ENCODE measurements around the gene RIPOR3. TPM values are rescaled to one million over a fixed set of nuclear protein-coding genes. Genes with fewer than 3 reads are reported as not detected.

The RIPOR3 gene, protein sequence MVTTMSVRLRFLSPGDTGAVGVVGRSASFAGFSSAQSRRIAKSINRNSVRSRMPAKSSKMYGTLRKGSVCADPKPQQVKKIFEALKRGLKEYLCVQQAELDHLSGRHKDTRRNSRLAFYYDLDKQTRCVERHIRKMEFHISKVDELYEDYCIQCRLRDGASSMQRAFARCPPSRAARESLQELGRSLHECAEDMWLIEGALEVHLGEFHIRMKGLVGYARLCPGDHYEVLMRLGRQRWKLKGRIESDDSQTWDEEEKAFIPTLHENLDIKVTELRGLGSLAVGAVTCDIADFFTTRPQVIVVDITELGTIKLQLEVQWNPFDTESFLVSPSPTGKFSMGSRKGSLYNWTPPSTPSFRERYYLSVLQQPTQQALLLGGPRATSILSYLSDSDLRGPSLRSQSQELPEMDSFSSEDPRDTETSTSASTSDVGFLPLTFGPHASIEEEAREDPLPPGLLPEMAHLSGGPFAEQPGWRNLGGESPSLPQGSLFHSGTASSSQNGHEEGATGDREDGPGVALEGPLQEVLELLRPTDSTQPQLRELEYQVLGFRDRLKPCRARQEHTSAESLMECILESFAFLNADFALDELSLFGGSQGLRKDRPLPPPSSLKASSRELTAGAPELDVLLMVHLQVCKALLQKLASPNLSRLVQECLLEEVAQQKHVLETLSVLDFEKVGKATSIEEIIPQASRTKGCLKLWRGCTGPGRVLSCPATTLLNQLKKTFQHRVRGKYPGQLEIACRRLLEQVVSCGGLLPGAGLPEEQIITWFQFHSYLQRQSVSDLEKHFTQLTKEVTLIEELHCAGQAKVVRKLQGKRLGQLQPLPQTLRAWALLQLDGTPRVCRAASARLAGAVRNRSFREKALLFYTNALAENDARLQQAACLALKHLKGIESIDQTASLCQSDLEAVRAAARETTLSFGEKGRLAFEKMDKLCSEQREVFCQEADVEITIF
- total RNA-seq: 10 to 100 TPM in 1 of 8 experiments, 1 to 10 TPM in 7; 1.0 to 13.0 (median 2.8) TPM

GRCh38 chr20:50690650-50691572, at the start of gene RIPOR3:
Gene RIPOR3 (minus strand): TSS chr20:50691542. CDS start chr20:50691128, 414 bp downstream.
- in situ Hi-C loops (cut with MboI; ENCODE audit: low pct_unique_long_range_greater_than_20kb in 2 of 9, low sequenced_read_pairs in 9 of 9, unreplicated experiment in 9 of 9): no loop called here
- Histone ChIP-seq H3K4me1 (replicated peaks in 1 of 2) (peaks cover 27 to 42% of the 10 kb centered on the region in 2 donors), H3K4me3 (peak within 1 kb of the TSS in 4 of 5 donors; percentile 4 to 28 (median 21)), H3K27ac (peak within 1 kb of the TSS in 1 of 2 donors; percentile 66)
- peak; percentile 15 to 63 (median 56) for ATAC-seq (replicated peaks in 6 of 8)
- WGBS, 10 experiments: 3 to 47% (median 30%) methylated on average over 2 to 13 of the region's 42 CpGs; no CpG with 5 or more reads in 2 of the 10 experiments

DNA sequence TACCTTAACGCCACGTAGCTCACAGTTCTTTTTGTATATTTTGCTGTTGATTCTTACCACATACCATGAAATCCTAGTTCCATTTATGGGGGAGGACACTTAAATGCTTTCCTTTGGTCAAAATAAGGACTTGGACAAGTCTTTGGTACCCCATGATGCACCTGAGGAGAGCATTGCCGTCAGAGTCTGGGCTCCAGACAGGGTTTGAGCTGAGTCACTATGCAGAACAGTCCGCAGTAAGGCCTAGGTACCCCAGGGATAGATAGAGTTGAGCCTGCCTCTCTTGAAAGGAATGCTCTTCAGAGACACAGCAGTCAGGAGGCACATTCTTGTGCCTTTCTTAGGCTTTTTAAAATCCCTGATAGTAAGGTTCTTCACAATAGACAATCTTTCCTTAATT, 46.0 kb upstream of the RIPOR3 start:
- H3K27ac ChIP-seq: no peak overlapping the region

GRCh38 chr20:50735813-50736212, 44.5 kb upstream of the RIPOR3 start:
- Histone ChIP-seq H3K4me1 (replicated peaks in 1 of 2) (peaks cover 6 to 10% of the 10 kb centered on the region in 2 donors), H3K4me3 (no peak overlapping the region), H3K27ac (no peak overlapping the region)
- ATAC-seq (replicated peaks in 6 of 8): no peak
- in situ Hi-C loops (cut with MboI; ENCODE audit: low pct_unique_long_range_greater_than_20kb in 2 of 9, low sequenced_read_pairs in 9 of 9, unreplicated experiment in 9 of 9): no loop called here

More for the DNA sequence above, 46.0 kb upstream of the RIPOR3 start:
- in situ Hi-C loops (cut with MboI; ENCODE audit: low pct_unique_long_range_greater_than_20kb in 2 of 9, low sequenced_read_pairs in 9 of 9, unreplicated experiment in 9 of 9): no loop called here
- no peak overlapping the region for H3K4me3 ChIP-seq
- peaks cover 6 to 10% of the 10 kb centered on the region in 2 donors for H3K4me1 ChIP-seq (replicated peaks in 1 of 2)
- ATAC-seq (replicated peaks in 6 of 8): peak in 1 of 8 experiments; percentile 19
- WGBS, 10 experiments: 65 to 93% (median 80%) methylated on average over 1 to 4 of the region's 4 CpGs; no CpG with 5 or more reads in 2 of the 10 experiments

GRCh38 chr20:50734730-50735679, 43.7 kb upstream of the RIPOR3 start:
- no peak overlapping the region for H3K4me3 ChIP-seq
- in situ Hi-C loops (cut with MboI; ENCODE audit: low pct_unique_long_range_greater_than_20kb in 2 of 9, low sequenced_read_pairs in 9 of 9, unreplicated experiment in 9 of 9): no loop called here
- no peak overlapping the region for H3K27ac ChIP-seq
- no peak for ATAC-seq (replicated peaks in 6 of 8)
- peaks cover 9 to 13% of the 10 kb centered on the region in 2 donors for H3K4me1 ChIP-seq (replicated peaks in 1 of 2)
- 87 to 100% (median 92%) methylated on average over 1 to 9 of the region's 9 CpGs for WGBS, 10 experiments

DNA sequence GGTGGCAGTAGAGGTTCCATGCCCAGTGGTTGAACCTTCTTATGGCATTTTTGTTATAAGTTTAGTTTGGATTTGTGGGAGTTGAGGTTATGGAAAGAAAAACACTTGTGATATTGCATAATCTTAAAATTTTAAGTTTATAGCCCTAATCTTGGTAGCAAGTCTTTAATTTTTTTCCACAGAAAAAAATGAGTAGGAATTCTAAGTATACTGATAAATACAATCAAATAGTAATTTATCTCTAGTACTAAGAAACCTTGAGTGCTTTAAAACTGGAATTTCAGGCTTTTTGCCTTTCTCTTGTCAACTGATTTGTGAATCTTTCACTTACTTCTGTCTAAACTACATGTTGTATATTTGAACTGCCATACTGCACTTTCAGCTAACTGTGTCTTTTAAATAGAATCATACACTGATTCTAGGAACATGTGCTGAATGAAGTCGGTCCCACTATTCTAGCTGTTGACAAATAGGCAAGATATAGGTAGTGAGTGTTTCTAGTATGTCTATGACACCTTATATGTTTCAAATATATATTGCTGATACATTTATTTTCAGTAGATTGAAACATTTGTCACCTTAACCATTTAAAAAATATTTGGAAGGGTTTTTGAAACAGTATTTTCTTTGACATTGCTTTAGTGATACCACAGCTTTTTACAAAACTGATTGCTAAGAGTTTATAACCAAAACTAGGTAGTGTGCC, 42.5 kb upstream of the RIPOR3 start:
- Histone ChIP-seq H3K27ac (no peak overlapping the region), H3K4me3 (no peak overlapping the region), H3K4me1 (replicated peaks in 1 of 2) (peaks cover 12 to 15% of the 10 kb centered on the region in 2 donors)
- in situ Hi-C loops (cut with MboI; ENCODE audit: low pct_unique_long_range_greater_than_20kb in 2 of 9, low sequenced_read_pairs in 9 of 9, unreplicated experiment in 9 of 9): no loop called here
- whole genome bisulfite sequencing, 10 experiments: 20 to 100% (median 67%) methylated on average over 1 of the region's 1 CpG; no CpG with 5 or more reads in 3 of the 10 experiments
- no peak for ATAC-seq (replicated peaks in 6 of 8)

DNA sequence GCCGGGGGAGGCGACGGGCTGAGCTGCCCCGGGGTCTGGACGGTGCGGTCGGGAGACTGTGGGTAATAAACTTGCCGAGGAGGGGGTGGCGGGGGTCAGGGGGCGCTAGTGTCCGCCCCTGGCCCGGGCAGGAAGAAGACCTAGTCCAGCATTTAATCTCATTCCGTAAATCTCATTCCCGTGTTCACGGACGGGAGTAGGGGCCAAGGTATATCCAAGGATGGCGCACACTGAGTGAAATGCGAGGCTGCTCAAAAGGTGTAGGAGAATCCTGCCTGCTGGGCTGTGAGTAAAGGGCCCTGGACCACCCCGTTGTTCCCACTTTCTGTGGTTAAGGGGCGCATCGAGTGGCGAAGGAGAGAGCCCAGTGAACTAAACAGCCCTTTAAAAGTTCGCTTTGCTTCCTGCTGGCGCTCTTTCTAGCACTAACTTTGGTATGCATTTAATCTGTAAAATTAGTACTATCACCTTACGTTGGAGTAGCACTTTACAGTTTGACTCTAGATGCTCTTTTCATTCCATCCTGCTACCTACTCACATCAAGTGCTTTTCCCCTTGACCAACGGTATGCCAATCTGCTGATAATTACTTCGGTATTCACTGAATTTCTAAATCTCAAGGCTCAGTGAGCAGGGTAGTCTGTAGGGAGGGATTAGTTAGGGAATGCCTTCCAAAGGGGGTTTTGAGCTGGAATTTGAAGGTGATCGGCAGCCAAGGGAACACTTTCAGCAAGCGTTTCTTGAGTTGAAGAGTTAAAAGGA, 40.8 kb upstream of the RIPOR3 start:
- ATAC-seq (replicated peaks in 6 of 8): no peak
- in situ Hi-C loops (cut with MboI; ENCODE audit: low pct_unique_long_range_greater_than_20kb in 2 of 9, low sequenced_read_pairs in 9 of 9, unreplicated experiment in 9 of 9): no loop called here
- Histone ChIP-seq H3K4me1 (replicated peaks in 1 of 2) (peaks cover 12 to 23% of the 10 kb centered on the region in 2 donors), H3K4me3 (peak overlapping the region; percentile 56 to 83 (median 64)), H3K27ac (peak overlapping the region; percentile 73 to 81)
- 0 to 100% (median 30%) methylated on average over 1 to 7 of the region's 29 CpGs; no CpG with 5 or more reads in 2 of the 10 experiments for WGBS, 10 experiments

GRCh38 chr20:50731055-50731929, 40.0 kb upstream of the RIPOR3 start, which contains the start of gene PARD6B:
Gene PARD6B (plus strand): TSS chr20:50731580. CDS start chr20:50731787, 207 bp downstream.
- WGBS, 10 experiments: 0 to 2% (median 1%) methylated on average over 2 to 28 of the region's 114 CpGs; no CpG with 5 or more reads in 7 of the 10 experiments
- H3K4me1 ChIP-seq (replicated peaks in 1 of 2): peaks cover 12 to 25% of the 10 kb centered on the region in 2 donors
- in situ Hi-C loops (cut with MboI; ENCODE audit: low pct_unique_long_range_greater_than_20kb in 2 of 9, low sequenced_read_pairs in 9 of 9, unreplicated experiment in 9 of 9): no loop called here
- H3K27ac ChIP-seq: peak within 1 kb of the TSS; percentile 73 to 81
- ATAC-seq (replicated peaks in 6 of 8): peak; percentile 87 to 95 (median 89)
- H3K4me3 ChIP-seq: peak within 1 kb of the TSS; percentile 56 to 83 (median 64)

DNA sequence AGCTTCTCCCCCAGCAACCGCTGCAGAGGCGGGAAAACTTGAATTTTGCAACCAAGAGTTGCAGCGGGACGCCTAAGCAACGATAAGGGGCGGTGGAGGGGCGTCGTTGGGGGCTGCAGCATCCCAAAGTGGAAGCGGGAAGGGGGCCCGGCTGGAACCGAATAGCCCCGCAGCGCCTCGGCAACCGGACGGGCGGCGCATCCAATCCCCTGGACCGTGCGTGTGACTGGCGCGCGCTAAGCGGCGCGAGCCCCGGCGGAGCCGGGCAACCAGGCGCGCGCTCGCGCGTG, 39.4 kb upstream of the RIPOR3 start:
- in situ Hi-C loops (cut with MboI; ENCODE audit: low pct_unique_long_range_greater_than_20kb in 2 of 9, low sequenced_read_pairs in 9 of 9, unreplicated experiment in 9 of 9): no loop called here
- peak in 1 of 8 experiments; percentile 21 for ATAC-seq (replicated peaks in 6 of 8)
- no CpG with 5 or more reads among the region's 35 CpGs for WGBS, 10 experiments

DNA sequence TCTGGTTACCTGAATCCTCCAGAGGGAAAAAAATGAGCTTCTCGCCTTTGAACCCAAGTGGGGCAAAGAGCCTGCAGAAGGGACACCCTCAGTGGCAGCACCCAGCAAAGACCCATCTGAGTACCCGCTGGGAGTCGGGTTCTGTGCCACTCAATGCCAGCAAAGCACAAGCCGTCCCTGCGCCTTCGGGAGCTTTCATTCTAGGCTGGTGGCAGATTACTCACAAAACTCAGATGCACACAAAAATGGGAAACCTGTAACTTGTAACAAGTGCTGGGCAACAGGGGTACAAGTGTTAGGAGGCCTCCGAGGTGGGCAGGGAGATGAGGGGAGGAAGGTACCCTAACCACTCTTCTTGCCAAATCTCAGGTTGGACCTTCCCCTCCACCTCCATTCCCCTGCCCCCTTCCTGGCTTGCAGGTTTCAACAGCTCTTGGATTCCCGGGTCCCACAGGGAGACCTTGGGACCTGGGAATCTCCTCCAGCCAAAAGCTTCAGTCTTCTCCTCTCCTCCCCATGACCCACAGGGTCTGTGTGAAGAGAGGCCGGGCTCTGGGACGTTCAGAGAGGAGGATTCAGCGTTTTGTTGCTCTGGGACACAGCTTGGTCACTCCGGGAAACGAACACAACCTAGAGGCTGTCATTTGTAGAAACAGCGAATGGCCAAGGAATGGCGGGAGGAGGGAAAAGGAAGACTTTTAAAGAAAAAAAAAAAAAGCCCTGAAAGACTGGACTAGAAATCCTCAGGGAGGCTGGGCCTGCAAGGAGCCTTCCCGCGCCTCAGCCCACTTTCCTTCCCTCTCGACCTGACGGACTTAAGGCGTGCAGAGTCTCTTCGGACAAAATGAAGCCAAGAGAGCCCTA, 38.8 kb upstream of the RIPOR3 start:
- H3K27ac ChIP-seq: peak overlapping the region; percentile 48 to 51
- peak in 3 of 8 experiments; percentile 2 to 6 (median 2) for ATAC-seq (replicated peaks in 6 of 8)
- 0 to 81% (median 38%) methylated on average over 1 to 12 of the region's 21 CpGs; no CpG with 5 or more reads in 1 of the 10 experiments for WGBS, 10 experiments

More for the DNA sequence above, 39.4 kb upstream of the RIPOR3 start:
- H3K27ac ChIP-seq: peak overlapping the region; percentile 48 to 51
- H3K4me3 ChIP-seq: peak overlapping the region; percentile 45 to 83 (median 52)
- H3K4me1 ChIP-seq (replicated peaks in 1 of 2): peaks cover 12 to 25% of the 10 kb centered on the region in 2 donors

More for the DNA sequence above, 38.8 kb upstream of the RIPOR3 start:
- Histone ChIP-seq H3K4me1 (replicated peaks in 1 of 2) (peaks cover 13 to 25% of the 10 kb centered on the region in 2 donors), H3K4me3 (peak overlapping the region; percentile 45 to 83 (median 52))
- in situ Hi-C loops (cut with MboI; ENCODE audit: low pct_unique_long_range_greater_than_20kb in 2 of 9, low sequenced_read_pairs in 9 of 9, unreplicated experiment in 9 of 9): no loop called here

Data from motor neuron (in vitro differentiated cells).